HL-60 (cell line): Measurements from ENCODE around the gene LMOD1.

ENCODE experiments used
- CTCF ChIP-seq: IDR thresholded peaks from one replicate; pipeline ENCODE4 v1.5.1; 2011; ENCODE audit warnings: low read length, control low read depth, inconsistent platforms; ENCODE audit not compliant: insufficient read depth
- REST ChIP-seq: IDR thresholded peaks from 2 replicates; pipeline ENCODE4 v1.6.1; 2012; ENCODE audit warnings: low read depth; ENCODE audit not compliant: insufficient replicate concordance

DNA sequence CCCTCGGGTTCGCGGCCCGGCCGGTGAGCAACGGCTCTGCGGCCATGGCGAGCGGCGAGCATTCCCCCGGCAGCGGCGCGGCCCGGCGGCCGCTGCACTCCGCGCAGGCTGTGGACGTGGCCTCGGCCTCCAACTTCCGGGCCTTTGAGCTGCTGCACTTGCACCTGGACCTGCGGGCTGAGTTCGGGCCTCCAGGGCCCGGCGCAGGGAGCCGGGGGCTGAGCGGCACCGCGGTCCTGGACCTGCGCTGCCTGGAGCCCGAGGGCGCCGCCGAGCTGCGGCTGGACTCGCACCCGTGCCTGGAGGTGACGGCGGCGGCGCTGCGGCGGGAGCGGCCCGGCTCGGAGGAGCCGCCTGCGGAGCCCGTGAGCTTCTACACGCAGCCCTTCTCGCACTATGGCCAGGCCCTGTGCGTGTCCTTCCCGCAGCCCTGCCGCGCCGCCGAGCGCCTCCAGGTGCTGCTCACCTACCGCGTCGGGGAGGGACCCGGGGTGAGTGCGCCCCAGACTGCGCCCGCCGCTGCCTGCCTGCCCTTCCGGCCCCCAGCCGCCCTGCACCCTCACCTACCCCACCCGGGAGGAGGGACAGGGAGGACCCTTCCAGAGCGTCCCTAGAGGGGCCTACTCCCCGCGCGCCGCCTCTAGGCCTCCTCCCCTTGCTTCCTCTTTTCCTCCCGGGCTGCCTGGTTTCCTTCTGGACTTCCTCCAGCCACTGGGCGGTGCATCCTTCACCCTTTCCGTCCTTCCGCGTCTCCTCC lies 36.5 kb upstream of the LMOD1 start, which contains the start of gene RNPEP:
- TF ChIP-seq CTCF, result no peak
- TF ChIP-seq REST, result peak; percentile 22
